Left ventricle myocardium inferior (tissue), 1 donor: Measurements from ENCODE around the gene OR51B5. TPM values are rescaled to one million over a fixed set of nuclear protein-coding genes. Genes with fewer than 3 reads are reported as not detected.

Experiments
- DNase-seq: peaks from one replicate; pipeline ENCODE4 v3.0.0-alpha.2; 2020
- H3K27ac ChIP-seq: fragments of 200-600 bp; replicated peaks from 2 replicates; pipeline ENCODE4 v1.8.0; 2021
- H3K27me3 ChIP-seq: fragments of 200-600 bp; 2 replicates; pipeline ENCODE4 v1.8.0; 2021; ENCODE audit warnings: low read depth
- H3K36me3 ChIP-seq: fragments of 200-600 bp; 2 replicates; pipeline ENCODE4 v1.8.0; 2021
- H3K4me1 ChIP-seq: fragments of 200-600 bp; 2 replicates; pipeline ENCODE4 v1.8.0; 2021
- H3K4me3 ChIP-seq: fragments of 200-600 bp; 2 replicates; pipeline ENCODE4 v1.8.0; 2021; ENCODE audit warnings: mild to moderate bottlenecking, moderate library complexity
- H3K9me3 ChIP-seq: fragments of 200-600 bp; replicated peaks from 2 replicates; pipeline ENCODE4 v1.8.0; 2021
- CTCF ChIP-seq: fragments of 200-600 bp; IDR thresholded peaks from 2 replicates; pipeline ENCODE4 v1.8.0; 2021; ENCODE audit warnings: antibody characterized with exemption, mild to moderate bottlenecking, borderline replicate concordance
- intact Hi-C: fragments of 100-400 bp; cut with micrococcal nuclease; formaldehyde crosslinking; loops from one replicate; pipeline ENCODE4 v1.11.0; 2022
- long read RNA-seq: library from polyadenylated mRNA; unstranded; transcript quantifications from one replicate; pipeline ENCODE4 v2.0.0, GENCODE V29; 2021
- total RNA-seq: library from RNA; stranded (reverse); fragmentation: NEBNext Ultra II Directional; extraction: Animal tissue kit (Norgen Biotek cat#: 25700); gene quantifications from one replicate; pipeline ENCODE4 v1.2.1, GENCODE V29; 2021
- donor health status: DM: no; HTN: yes; CAD: no; lungs with severe emphysema.

OR51B5 gene
- total RNA-seq: not detected
- long read RNA-seq: 0 reads

GRCh38 chr11:5343474-5344335, at the start of gene OR51B5:
Gene OR51B5, minus strand, starts transcription at chr11:5343524. Its CDS starts 0 bp downstream, at chr11:5343524.
- intact Hi-C loops: no loop called here
- no peak within 1 kb of the TSS for H3K4me3 ChIP-seq
- no peaks in the 10 kb centered on the region for H3K36me3 ChIP-seq
- no peaks in the 10 kb centered on the region for H3K9me3 ChIP-seq
- H3K27ac ChIP-seq: no peak within 1 kb of the TSS
- no peak for TF ChIP-seq CTCF
- DNase-seq: no peak
- H3K4me1 ChIP-seq: no peaks in the 10 kb centered on the region
- no peaks in the 10 kb centered on the region for H3K27me3 ChIP-seq

GRCh38 chr11:5390210-5390609, 46.9 kb upstream of the OR51B5 start:
- Histone ChIP-seq H3K4me3 (no peak overlapping the region), H3K27me3 (no peaks in the 10 kb centered on the region), H3K9me3 (no peaks in the 10 kb centered on the region), H3K4me1 (no peaks in the 10 kb centered on the region), H3K27ac (no peak overlapping the region), H3K36me3 (no peaks in the 10 kb centered on the region)
- no peak for TF ChIP-seq CTCF
- intact Hi-C loops: no loop called here
- DNase-seq: no peak

- Histone ChIP-seq H3K36me3 (no peaks in the 10 kb centered on the region), H3K27ac (no peak overlapping the region), H3K27me3 (no peaks in the 10 kb centered on the region), H3K4me1 (no peaks in the 10 kb centered on the region), H3K9me3 (no peaks in the 10 kb centered on the region), H3K4me3 (no peak overlapping the region)
- no peak for DNase-seq
- no peak for TF ChIP-seq CTCF
- intact Hi-C loops: no loop called here
Observed at GRCh38 chr11:5384335-5384734, 41.0 kb upstream of the OR51B5 start.

GRCh38 chr11:5383576-5383975, 40.3 kb upstream of the OR51B5 start, which contains the start of gene OR51M1:
Gene OR51M1, plus strand, starts transcription at chr11:5383812. Its CDS starts 5,587 bp downstream, at chr11:5389399.
- no peaks in the 10 kb centered on the region for H3K4me1 ChIP-seq
- no peak for DNase-seq
- no peak within 1 kb of the TSS for H3K4me3 ChIP-seq
- intact Hi-C loops: no loop called here
- TF ChIP-seq CTCF: no peak
- H3K9me3 ChIP-seq: no peaks in the 10 kb centered on the region
- no peaks in the 10 kb centered on the region for H3K27me3 ChIP-seq
- no peaks in the 10 kb centered on the region for H3K36me3 ChIP-seq
- H3K27ac ChIP-seq: no peak within 1 kb of the TSS

- peak; percentile 19 for DNase-seq
- Histone ChIP-seq H3K4me1 (no peaks in the 10 kb centered on the region), H3K27me3 (no peaks in the 10 kb centered on the region), H3K9me3 (no peaks in the 10 kb centered on the region), H3K4me3 (no peak overlapping the region), H3K36me3 (no peaks in the 10 kb centered on the region), H3K27ac (no peak overlapping the region)
- intact Hi-C loops: loop anchor here (2.0 kb wide), 1 partner anchor 176 kb away; no protein-coding TSS in a partner anchor
- TF ChIP-seq CTCF: peak; percentile 73
Observed at GRCh38 chr11:5380740-5381342, 37.5 kb upstream of the OR51B5 start.
